GM08714 (cell line): ENCODE measurements around the gene MICAL3.
"Not testable (repeated sequence)": the region's sequence is repeated elsewhere in the genome, so short reads cannot be mapped to it uniquely, and the experiment has no call there.

Experiments
- H3K4me3 ChIP-seq: fragments of 200-500 bp; sonication (Bioruptor generic); 2 replicates; pipeline ENCODE4 v1.5.1; 2014; ENCODE audit warnings: mild to moderate bottlenecking, low read length, inconsistent platforms
- ZNF274 ChIP-seq: IDR thresholded peaks from 2 replicates; pipeline ENCODE4 v1.6.1; 2012; ENCODE audit warnings: mild to moderate bottlenecking, low read depth, low read length

MICAL3 gene

GRCh38 chr22:17945888-17946648 is 78.3 kb downstream of the MICAL3 start:
- H3K4me3 ChIP-seq, result no peak overlapping the region
- TF ChIP-seq ZNF274, result no peak

- H3K4me3 ChIP-seq, result no peak overlapping the region
- no peak for TF ChIP-seq ZNF274
Observed at GRCh38 chr22:17945156-17945887, 79.0 kb downstream of the MICAL3 start.

GRCh38 chr22:17944256-17944655 is 80.1 kb downstream of the MICAL3 start:
- H3K4me3 ChIP-seq, result no peak overlapping the region
- TF ChIP-seq ZNF274, result no peak

GRCh38 chr22:17943533-17944249 is 80.7 kb downstream of the MICAL3 start:
- no peak overlapping the region for H3K4me3 ChIP-seq
- no peak for TF ChIP-seq ZNF274

- no peak overlapping the region for H3K4me3 ChIP-seq
- TF ChIP-seq ZNF274, result no peak
Observed at GRCh38 chr22:17942721-17943120, 81.6 kb downstream of the MICAL3 start.

GRCh38 chr22:17941471-17942406 is 82.6 kb downstream of the MICAL3 start:
- H3K4me3 ChIP-seq, result no peak overlapping the region
- no peak for TF ChIP-seq ZNF274

- TF ChIP-seq ZNF274, result no peak
- no peak overlapping the region for H3K4me3 ChIP-seq
Observed at GRCh38 chr22:17939579-17939978, 84.8 kb downstream of the MICAL3 start.

- H3K4me3 ChIP-seq, result no peak overlapping the region
- no peak for TF ChIP-seq ZNF274
Observed at GRCh38 chr22:17939011-17939410, 85.3 kb downstream of the MICAL3 start.

- no peak for TF ChIP-seq ZNF274
Observed at GRCh38 chr22:17938484-17938924, 85.9 kb downstream of the MICAL3 start.

GRCh38 chr22:17932457-17932856 is 91.9 kb downstream of the MICAL3 start:
- not testable (repeated sequence) for H3K4me3 ChIP-seq

More at GRCh38 chr22:17938484-17938924, 85.9 kb downstream of the MICAL3 start:
- H3K4me3 ChIP-seq, result no peak overlapping the region

GRCh38 chr22:17931400-17931825 is 92.9 kb downstream of the MICAL3 start:
- no peak overlapping the region for H3K4me3 ChIP-seq
- TF ChIP-seq ZNF274, result no peak

GRCh38 chr22:17930455-17931313 is 93.7 kb downstream of the MICAL3 start:
- H3K4me3 ChIP-seq, result no peak overlapping the region
- no peak for TF ChIP-seq ZNF274

GRCh38 chr22:17929909-17930308 is 94.5 kb downstream of the MICAL3 start:
- H3K4me3 ChIP-seq, result no peak overlapping the region
- TF ChIP-seq ZNF274, result no peak

- no peak for TF ChIP-seq ZNF274
- H3K4me3 ChIP-seq, result no peak overlapping the region
Observed at GRCh38 chr22:17928391-17928790, 96.0 kb downstream of the MICAL3 start.
